Measurements from ENCODE around the gene ARHGEF11.
"Not testable (repeated sequence)": the region's sequence is repeated elsewhere in the genome, so short reads cannot be mapped to it uniquely, and the experiment has no call there.

ARHGEF11 gene
- 1.1 to 19.5 (median 7.4) reads per million in 4 experiments for total RNA-seq

GRCh38 chr1:157045250-157046218 lies at the start of gene ARHGEF11:
ARHGEF11 (minus strand) TSS chr1:157045742; CDS start chr1:157044330, 1,412 bp downstream.
- no peak for DNase-seq

- DNase-seq = no peak
These were observed 49.5 kb upstream of the ARHGEF11 start for GRCh38 chr1:157095091-157095490.

- DNase-seq = no peak
These were observed 47.3 kb upstream of the ARHGEF11 start for GRCh38 chr1:157092831-157093230.

- DNase-seq = no peak
These were observed 46.2 kb upstream of the ARHGEF11 start for GRCh38 chr1:157091668-157092273.

GRCh38 chr1:157091186-157091585 lies 45.6 kb upstream of the ARHGEF11 start:
- DNase-seq = no peak

- no peak for DNase-seq
These were observed 45.2 kb upstream of the ARHGEF11 start for GRCh38 chr1:157090771-157091170.

GRCh38 chr1:157090196-157090647 lies 44.7 kb upstream of the ARHGEF11 start:
- DNase-seq = peak; percentile 85

GRCh38 chr1:157089789-157090188 lies 44.2 kb upstream of the ARHGEF11 start:
- no peak for DNase-seq

GRCh38 chr1:157088607-157089006 lies 43.1 kb upstream of the ARHGEF11 start:
- DNase-seq = no peak

- DNase-seq = no peak
These were observed 41.5 kb upstream of the ARHGEF11 start for GRCh38 chr1:157087030-157087429.

- no peak for DNase-seq
These were observed 40.8 kb upstream of the ARHGEF11 start for GRCh38 chr1:157086299-157086698.

GRCh38 chr1:157085421-157085820 lies 39.9 kb upstream of the ARHGEF11 start:
- no peak for DNase-seq

- DNase-seq = no peak
These were observed 39.2 kb upstream of the ARHGEF11 start for GRCh38 chr1:157084720-157085119.

- DNase-seq = no peak
These were observed 36.2 kb upstream of the ARHGEF11 start for GRCh38 chr1:157081707-157082106.

- DNase-seq = no peak
These were observed 35.2 kb upstream of the ARHGEF11 start for GRCh38 chr1:157080714-157081113.

GRCh38 chr1:157077394-157077793 lies 31.9 kb upstream of the ARHGEF11 start:
- no peak for DNase-seq

- DNase-seq = no peak
These were observed 28.6 kb upstream of the ARHGEF11 start for GRCh38 chr1:157073944-157074685.

GRCh38 chr1:157069601-157070000 lies 24.1 kb upstream of the ARHGEF11 start:
- DNase-seq = no peak

GRCh38 chr1:157059241-157059640 lies 13.7 kb upstream of the ARHGEF11 start:
- not testable (repeated sequence) for DNase-seq

GRCh38 chr1:157056269-157056668 lies 10.7 kb upstream of the ARHGEF11 start:
- no peak for DNase-seq

GRCh38 chr1:157055729-157056128 lies 10.2 kb upstream of the ARHGEF11 start:
- not testable (repeated sequence) for DNase-seq

- no peak for DNase-seq
These were observed 5.3 kb upstream of the ARHGEF11 start for GRCh38 chr1:157050836-157051235.

- DNase-seq = no peak
These were observed 1.5 kb upstream of the ARHGEF11 start for GRCh38 chr1:157047062-157047410.

All from effector CD8-positive, alpha-beta T cell (primary cell).